Measurements from ENCODE around the gene SERGEF.

DNA sequence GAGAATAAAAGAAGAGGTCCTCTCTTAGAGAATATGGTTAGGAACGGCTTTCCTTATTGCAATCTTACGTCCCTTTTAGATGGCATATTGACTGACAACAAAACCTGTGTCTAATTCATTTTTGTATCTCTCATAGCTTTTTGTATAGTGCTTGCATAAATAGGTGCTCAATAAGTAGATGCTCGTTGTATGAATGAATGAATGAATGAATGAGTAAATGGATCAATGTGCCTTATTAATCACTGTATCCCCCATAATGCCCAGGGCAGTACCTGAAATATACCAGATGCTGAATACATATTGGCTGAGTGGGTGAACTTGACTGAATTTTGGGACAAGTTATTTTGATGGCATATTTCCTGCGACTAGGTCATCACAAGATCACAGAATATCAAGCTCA is 97.9 kb downstream of the SERGEF start:
- TF ChIP-seq CTCF (IDR thresholded peaks at IDR 0.05; ENCODE audit: insufficient read depth, low read depth, low read length) (no peak), EZH2 (IDR thresholded peaks at IDR 0.05; ENCODE audit: insufficient read depth, low read length) (no peak)

All from astrocyte (in vitro differentiated cells and primary cell).